DOHH2 (cell line): Measurements from ENCODE around the gene GATB.

Experiments
- CTCF ChIP-seq: fragments of 200-600 bp; sonication (generic); IDR thresholded peaks from one replicate; pipeline ENCODE4 v1.5.1; 2014; ENCODE audit warnings: antibody characterized with exemption, mild to moderate bottlenecking, low read depth, low read length; ENCODE audit not compliant: poor library complexity, severe bottlenecking
- EZH2phosphoT487 ChIP-seq: fragments of 200-600 bp; sonication (generic); IDR thresholded peaks from 2 replicates; pipeline ENCODE4 v1.6.1; 2017; ENCODE audit warnings: borderline replicate concordance, mild to moderate bottlenecking, antibody characterized with exemption, low read length, moderate library complexity, mixed read lengths

- TF ChIP-seq CTCF (no peak), EZH2phosphoT487 (no peak)
These were observed 17.5 kb downstream of the GATB start for GRCh38 chr4:151743128-151743854.
